GM19467 (cell line): Measurements from ENCODE around the gene GATA6.
"Not testable (repeated sequence)": the region's sequence is repeated elsewhere in the genome, so short reads cannot be mapped to it uniquely, and the experiment has no call there.

Experiments used
- ATAC-seq: cut with Tn5 transposase; IDR thresholded peaks from one replicate; pipeline ENCODE4 v1.9.1; 2021; ENCODE audit warnings: mild to moderate bottlenecking, moderate library complexity; ENCODE audit not compliant: unreplicated experiment

Gene GATA6

DNA sequence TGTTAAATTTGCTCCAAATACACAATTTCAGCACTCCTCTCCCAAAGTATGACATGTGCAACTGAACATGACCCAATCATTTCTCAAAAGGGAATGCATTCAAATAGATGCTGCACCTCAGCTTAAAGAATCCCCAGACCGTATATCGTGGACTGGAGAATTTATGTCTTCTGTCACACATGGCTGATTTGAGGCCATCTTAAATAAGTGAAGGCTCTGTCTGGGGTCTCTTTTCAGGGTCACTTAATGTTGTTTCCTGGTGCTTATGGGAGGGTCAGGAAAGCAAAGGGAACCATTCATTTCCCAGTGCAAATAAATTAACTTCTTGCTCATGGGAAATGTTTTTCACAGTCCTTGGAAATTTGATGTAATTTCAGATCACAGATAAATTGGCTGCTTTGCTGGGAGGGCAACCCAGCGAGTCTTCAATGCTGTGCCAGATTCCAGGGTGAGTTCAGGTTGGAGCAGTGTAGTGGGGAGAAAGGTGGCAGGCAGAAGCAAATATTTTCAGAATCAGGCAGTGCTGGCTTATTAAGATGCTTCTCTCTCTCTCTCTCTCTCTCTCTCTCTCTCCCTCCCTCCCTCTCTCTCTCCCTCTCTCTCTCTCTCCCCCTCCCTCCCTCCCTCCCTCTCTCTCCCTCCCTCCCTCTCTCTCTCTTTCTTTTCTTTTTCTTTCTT lies 34.3 kb downstream of the GATA6 start:
- ATAC-seq: no peak

- ATAC-seq: no peak
These were observed 34.8 kb downstream of the GATA6 start for GRCh38 chr18:22204214-22204536.

DNA sequence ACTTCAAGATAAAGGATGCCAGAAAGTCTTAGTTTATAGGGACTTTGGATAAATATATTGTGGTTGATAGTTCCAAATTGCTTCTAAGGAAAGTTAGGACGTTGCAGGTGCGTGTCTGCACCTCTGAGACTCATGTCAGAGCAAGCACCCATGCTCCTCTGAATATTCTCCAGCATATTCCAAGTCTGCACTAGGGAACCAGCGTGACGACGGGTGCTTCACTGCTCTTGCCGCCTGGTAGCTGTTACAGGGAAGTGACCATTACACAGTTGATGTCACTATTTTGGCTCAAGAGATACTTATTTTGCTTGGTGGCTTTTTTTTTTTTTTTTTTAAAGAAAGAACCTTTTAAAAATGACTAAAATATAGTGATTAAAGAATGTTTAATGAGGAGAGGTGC lies 35.6 kb downstream of the GATA6 start:
- no peak for ATAC-seq

GRCh38 chr18:22207021-22207758 lies 37.8 kb downstream of the GATA6 start:
- ATAC-seq: no peak

DNA sequence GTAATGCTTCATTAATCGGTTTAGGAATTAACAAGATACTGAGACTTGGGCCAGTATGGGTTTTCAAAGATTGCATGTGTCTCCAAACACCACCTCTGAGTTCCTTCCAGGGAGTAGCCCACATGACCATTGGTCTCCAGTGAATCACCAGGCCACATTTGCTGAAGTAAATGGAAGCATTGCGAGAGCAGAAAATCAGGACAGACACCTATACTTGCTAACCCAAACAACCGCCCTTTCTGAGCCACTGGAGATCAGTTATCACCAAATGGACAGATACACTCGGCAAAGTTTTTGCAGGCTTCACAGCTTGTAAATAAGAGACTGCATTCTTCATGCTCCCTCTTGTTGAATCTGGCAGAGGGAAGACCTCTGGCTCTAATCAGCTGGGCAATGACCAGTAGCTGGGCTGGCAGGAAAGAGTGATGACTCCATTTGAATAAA lies 40.9 kb downstream of the GATA6 start:
- no peak for ATAC-seq

- no peak for ATAC-seq
These were observed 42.3 kb downstream of the GATA6 start for GRCh38 chr18:22211657-22212056.

DNA sequence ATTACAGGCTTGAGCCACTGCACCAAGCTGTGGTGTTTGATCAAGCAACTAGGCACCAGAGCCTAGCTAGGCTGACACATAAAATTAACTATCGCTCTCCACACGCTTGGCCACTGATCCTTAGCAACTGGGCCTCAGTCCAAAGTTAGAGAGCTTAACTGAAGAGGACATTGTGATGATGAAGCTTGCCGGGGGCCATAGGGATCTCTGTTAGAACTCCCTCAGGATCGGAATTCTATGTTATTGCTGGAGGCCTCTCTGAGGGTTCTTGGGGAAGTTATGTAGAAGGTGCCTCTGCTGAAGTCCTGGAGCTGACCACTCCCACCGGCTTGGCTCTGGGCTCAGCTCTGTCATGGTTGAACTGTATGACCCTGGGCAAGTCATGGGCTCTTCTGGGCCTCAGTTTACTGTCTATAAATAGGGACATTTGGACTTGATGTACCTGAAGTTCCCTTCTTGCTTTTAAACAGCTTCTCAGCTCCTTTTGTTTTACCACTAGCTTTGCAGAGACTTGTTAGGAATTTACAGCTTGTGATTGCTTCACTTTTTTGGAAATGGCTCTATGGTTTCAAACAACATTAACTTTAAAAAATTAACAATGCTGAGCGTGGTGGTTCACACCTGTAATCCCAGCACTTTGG lies 44.1 kb downstream of the GATA6 start:
- no peak for ATAC-seq

- ATAC-seq: no peak
These were observed 45.5 kb downstream of the GATA6 start for GRCh38 chr18:22214731-22215528.

DNA sequence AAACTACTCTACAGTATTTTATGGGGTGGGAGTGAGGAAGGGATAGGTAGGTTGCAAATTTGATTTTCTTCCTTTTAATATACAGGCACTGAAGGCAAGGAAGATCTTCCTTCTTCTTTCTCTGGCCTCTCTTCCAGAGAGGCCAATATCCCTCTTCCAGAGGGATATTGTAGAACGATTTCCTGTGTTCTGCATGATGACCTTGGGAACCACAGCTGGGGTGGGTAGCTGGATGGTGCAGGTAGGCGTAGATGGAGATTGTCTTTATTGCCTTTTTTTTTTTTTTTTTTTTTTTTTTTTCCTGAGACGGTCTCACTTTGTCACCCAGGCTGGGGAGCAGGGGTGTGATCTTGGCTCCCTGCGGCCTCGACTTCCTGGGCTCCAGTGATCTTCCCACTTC lies 49.4 kb downstream of the GATA6 start:
- ATAC-seq: no peak

GRCh38 chr18:22219568-22220355 lies 50.4 kb downstream of the GATA6 start:
- no peak for ATAC-seq

DNA sequence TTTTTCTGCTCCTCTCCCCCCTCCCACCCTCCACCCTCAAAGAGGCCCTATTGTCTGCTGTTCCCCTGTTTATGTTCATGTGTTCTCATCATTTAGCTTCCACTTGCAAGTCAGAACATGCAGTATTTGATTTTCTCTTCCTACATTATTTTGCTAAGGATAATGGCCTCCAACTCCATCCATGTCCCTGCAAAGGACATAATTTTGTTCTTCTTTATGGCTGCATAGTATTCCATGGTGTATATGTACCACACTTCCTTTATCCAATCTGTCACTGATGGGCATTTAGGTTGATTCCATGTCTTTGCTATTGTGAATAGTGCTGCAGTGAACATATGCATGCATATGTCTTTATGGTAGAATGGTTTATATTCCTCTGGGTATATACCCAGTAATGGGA lies 51.2 kb downstream of the GATA6 start:
- ATAC-seq: not testable (repeated sequence)

DNA sequence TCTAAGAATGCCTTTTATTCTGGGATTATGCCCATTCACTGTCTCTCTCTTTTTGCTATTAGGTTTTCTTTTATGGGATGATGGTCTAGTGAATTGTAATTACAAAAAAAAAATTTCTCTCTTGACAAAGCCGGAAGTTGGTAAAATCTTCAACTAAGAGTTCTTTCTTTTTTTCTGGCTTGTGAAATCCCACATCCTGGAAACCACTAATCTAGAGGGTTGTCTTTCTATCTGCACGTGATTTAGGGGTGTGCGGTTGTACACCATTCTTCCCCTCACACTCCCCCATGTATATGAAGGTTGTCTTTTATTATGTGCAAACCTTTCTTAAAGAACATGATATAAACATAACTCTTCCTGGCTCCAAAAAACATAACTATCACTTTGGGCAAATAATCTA lies 52.0 kb downstream of the GATA6 start:
- no peak for ATAC-seq

GRCh38 chr18:22223254-22223964 lies 54.0 kb downstream of the GATA6 start:
- no peak for ATAC-seq

GRCh38 chr18:22223965-22224322 lies 54.6 kb downstream of the GATA6 start:
- ATAC-seq: no peak

GRCh38 chr18:22224339-22224738 lies 55.0 kb downstream of the GATA6 start:
- no peak for ATAC-seq

- ATAC-seq: no peak
These were observed 57.4 kb downstream of the GATA6 start for GRCh38 chr18:22226801-22227200.

GRCh38 chr18:22228976-22229375 lies 59.6 kb downstream of the GATA6 start:
- ATAC-seq: no peak

- ATAC-seq: no peak
These were observed 60.2 kb downstream of the GATA6 start for GRCh38 chr18:22229456-22230124.

GRCh38 chr18:22230471-22230945 lies 61.1 kb downstream of the GATA6 start:
- no peak for ATAC-seq
